ENCODE measurements around the gene LCA5.

- TF ChIP-seq POLR2A (IDR thresholded peaks at IDR 0.05; ENCODE audit: low read length) (no peak), GATA1 (IDR thresholded peaks at IDR 0.05; ENCODE audit: low read depth, low read length) (no peak)
Observed at GRCh38 chr6:79455446-79455845, 81.8 kb downstream of the LCA5 start.
